Breast epithelium (tissue), 4 donors: ENCODE results near the gene CDKL1. TPM values are rescaled to one million over a fixed set of nuclear protein-coding genes. Genes with fewer than 3 reads are reported as not detected.

ENCODE experiments used
- DNase-seq, 2 donors: peaks; one replicate each; pipeline ENCODE4 v3.0.0-alpha.2; 2019; ENCODE audit warnings: low spot score in 2 of 2
- H3K27ac ChIP-seq, 2 donors: fragments of 200-600 bp; sonication (generic) in 1 of 2; one replicate each; pipeline ENCODE4 v1.5.1; 2016 to 2019; ENCODE audit warnings: mild to moderate bottlenecking in 1 of 2
- H3K27me3 ChIP-seq, 2 donors: fragments of 200-600 bp; sonication (generic) in 1 of 2; one replicate each; pipeline versions ENCODE4 v1.5.1 to v1.6.0; 2017 to 2019; ENCODE audit warnings: control low read depth in 1 of 2, mild to moderate bottlenecking in 1 of 2
- H3K36me3 ChIP-seq: fragments of 200-600 bp; one replicate; pipeline ENCODE4 v1.5.1; 2019
- H3K4me1 ChIP-seq, 2 donors: fragments of 200-600 bp; sonication (generic); one replicate each; pipeline ENCODE4 v1.5.1; 2016 to 2019; ENCODE audit warnings: control low read depth in 1 of 2
- H3K4me3 ChIP-seq, 3 donors: fragments of 200-600 bp; sonication (generic); 1 replicate in 2 of 3; 2 replicates in 1 of 3; pipeline ENCODE4 v1.5.1; 2016 to 2019; ENCODE audit warnings: mild to moderate bottlenecking in 3 of 3, moderate library complexity in 2 of 3
- H3K9me3 ChIP-seq, 2 donors: fragments of 200-600 bp; sonication (generic) in 1 of 2; one replicate each; pipeline ENCODE4 v1.5.1; 2016 to 2019; ENCODE audit warnings: control low read depth in 1 of 2
- POLR2A ChIP-seq: fragments of 450-650 bp; IDR thresholded peaks from one replicate; pipeline ENCODE4 v1.6.1; 2016; ENCODE audit warnings: antibody characterized with exemption, mild to moderate bottlenecking, moderate library complexity
- POLR2AphosphoS5 ChIP-seq, 3 donors: sonication (generic); formaldehyde crosslinking; IDR thresholded peaks; one replicate each; pipeline ENCODE4 v1.6.1; 2017; ENCODE audit warnings: antibody characterized with exemption in 3 of 3
- intact Hi-C: fragments of 100-400 bp; cut with DNase I; formaldehyde crosslinking; loops from one replicate; pipeline ENCODE4 v1.15.1; 2023; ENCODE audit warnings: low total_unique reads
- total RNA-seq, 3 donors: library from RNA; depleted of rRNA; stranded (reverse); fragments of >200 nt; gene quantifications; one replicate each; pipeline ENCODE4 v1.1.0, GENCODE V29; 2016
- TF ChIP-seq, protein P1 (sequence below), 3 donors: fragments of 450-650 bp; IDR thresholded peaks; one replicate each; pipeline ENCODE4 v1.5.1; 2016 to 2017; ENCODE audit warnings: antibody characterized with exemption in 3 of 3, mild to moderate bottlenecking in 3 of 3, moderate library complexity in 3 of 3

CDKL1 gene
- total RNA-seq, 3 donors from 2014 or later: 9.2 to 23.4 (median 10.5) TPM

DNA sequence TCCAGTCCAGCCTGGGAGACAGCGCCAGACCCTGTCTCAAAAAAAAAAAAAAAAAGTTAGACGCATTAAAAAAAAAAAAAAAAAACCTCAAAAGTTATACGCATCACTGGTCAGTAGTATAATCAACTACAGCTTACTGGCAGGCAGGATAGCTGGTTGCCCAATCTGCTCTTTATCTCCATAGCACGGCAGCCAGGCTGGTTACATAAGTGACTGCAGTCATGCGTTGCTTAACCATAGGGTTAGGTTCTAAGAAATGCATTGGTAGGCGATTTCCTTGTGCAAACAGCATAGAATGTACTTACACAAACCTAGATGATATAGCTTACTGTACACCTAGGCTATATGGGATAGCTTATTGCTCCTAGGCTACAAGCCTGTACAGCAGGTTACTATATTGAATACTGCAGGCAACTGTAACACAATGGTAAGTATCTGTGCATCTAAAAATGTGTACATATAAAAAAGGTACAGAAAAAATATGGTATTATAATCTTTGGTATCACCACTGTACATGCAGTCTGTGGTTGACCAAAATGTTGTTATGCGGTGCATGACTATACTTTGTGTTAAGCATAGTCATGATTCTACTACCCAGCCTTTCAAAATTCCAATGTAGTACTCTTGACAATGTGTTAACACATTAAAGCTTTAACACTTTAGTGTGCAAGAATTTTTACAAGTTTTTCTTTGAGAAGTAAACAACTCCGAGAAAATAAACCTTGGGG lies 92.8 kb downstream of the CDKL1 start:
- no peak for DNase-seq
- intact Hi-C loops: no loop called here

DNA sequence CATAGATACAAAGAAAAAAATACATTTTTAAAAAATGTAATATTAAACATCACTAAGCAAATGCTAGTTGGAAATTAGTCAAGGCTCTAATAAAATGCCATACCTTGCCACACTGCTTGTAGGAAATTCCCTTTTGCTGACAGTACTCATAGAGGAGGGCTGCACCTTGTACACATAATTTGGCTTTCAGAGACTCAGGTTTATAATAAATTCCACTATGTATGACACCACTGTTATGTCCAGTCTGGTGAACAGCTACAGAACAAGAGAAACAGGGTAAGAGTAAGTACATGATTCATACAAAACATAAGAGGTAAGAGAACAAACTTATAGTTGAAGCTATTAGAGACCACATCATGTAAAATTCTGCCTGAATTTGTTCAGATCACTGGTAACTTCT lies 94.8 kb downstream of the CDKL1 start:
- H3K9me3 ChIP-seq: no peaks in the 10 kb centered on the region
- H3K4me3 ChIP-seq: no peak overlapping the region
- intact Hi-C loops: no loop called here
- H3K4me1 ChIP-seq: no peaks in the 10 kb centered on the region
- H3K36me3 ChIP-seq: no peaks in the 10 kb centered on the region
- H3K27me3 ChIP-seq: no peaks in the 10 kb centered on the region
- TF ChIP-seq POLR2AphosphoS5 (IDR thresholded peaks at IDR 0.05) (no peak), POLR2A (no peak)
- TF ChIP-seq, protein P1, sequence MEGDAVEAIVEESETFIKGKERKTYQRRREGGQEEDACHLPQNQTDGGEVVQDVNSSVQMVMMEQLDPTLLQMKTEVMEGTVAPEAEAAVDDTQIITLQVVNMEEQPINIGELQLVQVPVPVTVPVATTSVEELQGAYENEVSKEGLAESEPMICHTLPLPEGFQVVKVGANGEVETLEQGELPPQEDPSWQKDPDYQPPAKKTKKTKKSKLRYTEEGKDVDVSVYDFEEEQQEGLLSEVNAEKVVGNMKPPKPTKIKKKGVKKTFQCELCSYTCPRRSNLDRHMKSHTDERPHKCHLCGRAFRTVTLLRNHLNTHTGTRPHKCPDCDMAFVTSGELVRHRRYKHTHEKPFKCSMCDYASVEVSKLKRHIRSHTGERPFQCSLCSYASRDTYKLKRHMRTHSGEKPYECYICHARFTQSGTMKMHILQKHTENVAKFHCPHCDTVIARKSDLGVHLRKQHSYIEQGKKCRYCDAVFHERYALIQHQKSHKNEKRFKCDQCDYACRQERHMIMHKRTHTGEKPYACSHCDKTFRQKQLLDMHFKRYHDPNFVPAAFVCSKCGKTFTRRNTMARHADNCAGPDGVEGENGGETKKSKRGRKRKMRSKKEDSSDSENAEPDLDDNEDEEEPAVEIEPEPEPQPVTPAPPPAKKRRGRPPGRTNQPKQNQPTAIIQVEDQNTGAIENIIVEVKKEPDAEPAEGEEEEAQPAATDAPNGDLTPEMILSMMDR (IDR thresholded peaks at IDR 0.05): no peak
- no peak for DNase-seq
- no peak overlapping the region for H3K27ac ChIP-seq

More for the DNA sequence above, 92.8 kb downstream of the CDKL1 start:
- H3K27me3 ChIP-seq: no peaks in the 10 kb centered on the region
- no peaks in the 10 kb centered on the region for H3K9me3 ChIP-seq
- no peaks in the 10 kb centered on the region for H3K4me1 ChIP-seq
- H3K27ac ChIP-seq: no peak overlapping the region
- no peak overlapping the region for H3K4me3 ChIP-seq
- TF ChIP-seq POLR2A: no peak
- TF ChIP-seq, protein P1 (IDR thresholded peaks at IDR 0.05): no peak
- no peak for TF ChIP-seq POLR2AphosphoS5 (IDR thresholded peaks at IDR 0.05)
- no peaks in the 10 kb centered on the region for H3K36me3 ChIP-seq

DNA sequence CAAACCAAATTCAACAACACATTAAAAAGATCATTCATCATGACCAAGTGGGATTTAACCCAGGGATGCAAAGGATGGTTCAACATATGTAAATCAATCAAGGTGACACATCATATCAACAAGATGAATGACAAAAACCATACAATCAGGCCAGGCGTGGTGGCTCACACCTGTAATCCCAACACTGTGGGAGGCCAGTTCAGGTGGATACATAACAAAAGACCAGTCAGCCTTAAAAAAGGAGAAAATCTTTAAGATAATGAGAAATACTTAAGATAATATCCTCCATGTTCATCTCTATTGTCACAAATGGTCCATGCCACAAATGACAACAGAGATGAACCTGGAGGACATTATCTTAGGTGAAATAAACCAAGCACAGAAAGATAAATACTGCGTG lies 97.1 kb downstream of the CDKL1 start:
- Histone ChIP-seq H3K4me1 (no peaks in the 10 kb centered on the region), H3K4me3 (no peak overlapping the region)
- intact Hi-C loops: no loop called here

DNA sequence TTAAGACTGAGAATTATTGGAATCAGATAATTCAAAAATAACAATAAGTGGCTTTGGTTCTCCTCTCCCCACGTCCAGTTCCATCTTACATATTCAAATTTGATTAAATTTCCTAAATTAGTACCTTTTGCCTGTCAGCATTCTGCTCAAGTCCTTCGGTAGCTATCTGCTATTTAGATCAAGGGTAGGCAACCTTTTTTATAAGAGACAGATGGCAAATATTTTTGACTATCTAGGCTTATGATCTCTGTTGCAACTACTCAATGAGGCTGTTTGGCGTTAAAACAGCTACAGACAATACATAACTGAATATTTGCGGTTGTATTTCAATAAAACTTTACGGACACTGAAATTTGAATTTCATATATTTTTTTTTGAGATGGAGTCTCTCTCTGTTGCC lies 106.4 kb downstream of the CDKL1 start:
- no peaks in the 10 kb centered on the region for H3K4me1 ChIP-seq
- no peaks in the 10 kb centered on the region for H3K27me3 ChIP-seq
- H3K36me3 ChIP-seq: no peaks in the 10 kb centered on the region
- H3K9me3 ChIP-seq: no peaks in the 10 kb centered on the region
- no peak overlapping the region for H3K27ac ChIP-seq
- DNase-seq: no peak
- no peak for TF ChIP-seq POLR2A
- TF ChIP-seq, protein P1 (IDR thresholded peaks at IDR 0.05): no peak
- TF ChIP-seq POLR2AphosphoS5 (IDR thresholded peaks at IDR 0.05): no peak
- no peak overlapping the region for H3K4me3 ChIP-seq
- intact Hi-C loops: no loop called here

More for the DNA sequence above, 97.1 kb downstream of the CDKL1 start:
- Histone ChIP-seq H3K27ac (no peak overlapping the region), H3K27me3 (no peaks in the 10 kb centered on the region), H3K9me3 (no peaks in the 10 kb centered on the region), H3K36me3 (no peaks in the 10 kb centered on the region)
- TF ChIP-seq, protein P1 (IDR thresholded peaks at IDR 0.05): no peak
- no peak for DNase-seq

DNA sequence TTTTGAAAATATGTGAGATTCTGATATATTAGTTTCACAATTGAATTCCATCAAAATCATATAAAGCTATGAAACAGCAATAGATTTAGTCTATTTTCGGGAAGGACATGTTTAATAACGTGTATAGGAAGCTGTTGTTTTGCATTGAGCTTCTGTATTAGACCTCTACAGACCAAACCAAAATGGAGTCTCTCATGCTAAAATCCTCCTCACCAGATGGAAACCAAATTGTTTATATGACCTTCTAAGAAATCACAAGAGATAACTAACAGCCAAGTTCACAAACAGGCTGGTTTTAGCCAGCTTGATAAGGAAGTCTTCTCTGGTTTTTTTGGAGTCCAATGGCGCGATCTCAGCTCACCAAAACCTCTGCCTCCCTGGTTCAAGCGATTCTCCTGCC lies 108.5 kb downstream of the CDKL1 start:
- Histone ChIP-seq H3K27me3 (no peaks in the 10 kb centered on the region), H3K9me3 (no peaks in the 10 kb centered on the region), H3K27ac (no peak overlapping the region), H3K4me3 (no peak overlapping the region), H3K36me3 (no peaks in the 10 kb centered on the region), H3K4me1 (no peaks in the 10 kb centered on the region)
- TF ChIP-seq, protein P1 (IDR thresholded peaks at IDR 0.05): no peak
- TF ChIP-seq POLR2A: no peak
- TF ChIP-seq POLR2AphosphoS5 (IDR thresholded peaks at IDR 0.05): no peak
- DNase-seq: no peak
- intact Hi-C loops: no loop called here
